IPS-20b (cell line): Measurements from ENCODE around the gene VN1R5.
A peak's percentile ranks its signal among the peaks of the same experiment; 100 is the strongest.
"Not testable (repeated sequence)": the region's sequence is repeated elsewhere in the genome, so short reads cannot be mapped to it uniquely, and the experiment has no call there.

Source experiments
- H3K27ac ChIP-seq: one replicate; pipeline ENCODE4 v1.5.1; 2013; ENCODE audit warnings: low read length
- H3K27me3 ChIP-seq: 2 replicates; pipeline ENCODE4 v1.6.1; 2013; ENCODE audit warnings: mild to moderate bottlenecking, low read length, inconsistent platforms; ENCODE audit not compliant: insufficient read depth
- H3K36me3 ChIP-seq: 2 replicates; pipeline ENCODE4 v1.6.1; 2013; ENCODE audit warnings: low read depth, mild to moderate bottlenecking, inconsistent platforms, low read length, moderate library complexity; ENCODE audit not compliant: insufficient read depth
- H3K4me1 ChIP-seq: 2 replicates; pipeline ENCODE4 v1.6.1; 2013; ENCODE audit warnings: mild to moderate bottlenecking, control low read depth, inconsistent platforms, low read length, moderate library complexity; ENCODE audit not compliant: insufficient read depth
- H3K4me3 ChIP-seq: 2 replicates; pipeline ENCODE4 v1.5.1; 2013; ENCODE audit warnings: mild to moderate bottlenecking, low read length, inconsistent platforms
- H3K9ac ChIP-seq: 2 replicates; pipeline ENCODE4 v1.6.1; 2013; ENCODE audit warnings: low read depth, mild to moderate bottlenecking, inconsistent platforms, low read length, moderate library complexity
- H3K9me3 ChIP-seq: 2 replicates; pipeline ENCODE4 v1.6.1; 2013; ENCODE audit warnings: mild to moderate bottlenecking, low read depth, low read length, inconsistent platforms; ENCODE audit not compliant: insufficient read depth

VN1R5 gene

GRCh38 chr1:247255772-247256171 is at the start of gene VN1R5:
Gene VN1R5, plus strand, starts transcription at chr1:247256072.
- H3K27me3 ChIP-seq, H3K4me3 ChIP-seq, H3K27ac ChIP-seq, H3K9me3 ChIP-seq, H3K36me3 ChIP-seq, H3K4me1 ChIP-seq, H3K9ac ChIP-seq: not testable (repeated sequence)

GRCh38 chr1:247209396-247209795 is 46.5 kb upstream of the VN1R5 start:
- Histone ChIP-seq H3K4me3 (peak overlapping the region; percentile 87), H3K27me3 (no peaks in the 10 kb centered on the region), H3K36me3 (peaks cover 6% of the 10 kb centered on the region; the same call in 1 of the 2 replicates), H3K9me3 (no peaks in the 10 kb centered on the region), H3K4me1 (peaks cover 7% of the 10 kb centered on the region), H3K9ac (peak overlapping the region; percentile 84; the same call in 1 of the 2 replicates), H3K27ac (no peak overlapping the region)

- Histone ChIP-seq H3K9ac (peak overlapping the region; percentile 84; the same call in 1 of the 2 replicates), H3K4me1 (peaks cover 7% of the 10 kb centered on the region), H3K27me3 (no peaks in the 10 kb centered on the region), H3K9me3 (no peaks in the 10 kb centered on the region), H3K4me3 (peak overlapping the region; percentile 87), H3K27ac (no peak overlapping the region), H3K36me3 (peaks cover 6% of the 10 kb centered on the region; the same call in 1 of the 2 replicates)
Observed at GRCh38 chr1:247210062-247210375, 45.9 kb upstream of the VN1R5 start.

- H3K36me3 ChIP-seq, result peaks cover 6% of the 10 kb centered on the region; the same call in 1 of the 2 replicates
- H3K4me3 ChIP-seq, result peak overlapping the region; percentile 87
- H3K27ac ChIP-seq, result no peak overlapping the region
- H3K27me3 ChIP-seq, result no peaks in the 10 kb centered on the region
- H3K9ac ChIP-seq, result peak overlapping the region; percentile 84; the same call in 1 of the 2 replicates
- peaks cover 7% of the 10 kb centered on the region for H3K4me1 ChIP-seq
- no peaks in the 10 kb centered on the region for H3K9me3 ChIP-seq
Observed at GRCh38 chr1:247210376-247211117, 45.3 kb upstream of the VN1R5 start.

GRCh38 chr1:247211339-247211738 is 44.5 kb upstream of the VN1R5 start:
- no peak overlapping the region for H3K4me3 ChIP-seq
- no peak overlapping the region for H3K27ac ChIP-seq
- no peaks in the 10 kb centered on the region for H3K27me3 ChIP-seq
- peaks cover 2% of the 10 kb centered on the region; the same call in 1 of the 2 replicates for H3K36me3 ChIP-seq
- H3K9ac ChIP-seq, result no peak overlapping the region
- H3K4me1 ChIP-seq, result peaks cover 7% of the 10 kb centered on the region
- H3K9me3 ChIP-seq, result no peaks in the 10 kb centered on the region

GRCh38 chr1:247212012-247212411 is 43.9 kb upstream of the VN1R5 start:
- H3K9me3 ChIP-seq, result no peaks in the 10 kb centered on the region
- peaks cover 7% of the 10 kb centered on the region for H3K4me1 ChIP-seq
- H3K36me3 ChIP-seq, result no peaks in the 10 kb centered on the region
- no peak overlapping the region for H3K4me3 ChIP-seq
- H3K27ac ChIP-seq, result no peak overlapping the region
- H3K27me3 ChIP-seq, result no peaks in the 10 kb centered on the region
- no peak overlapping the region for H3K9ac ChIP-seq

DNA sequence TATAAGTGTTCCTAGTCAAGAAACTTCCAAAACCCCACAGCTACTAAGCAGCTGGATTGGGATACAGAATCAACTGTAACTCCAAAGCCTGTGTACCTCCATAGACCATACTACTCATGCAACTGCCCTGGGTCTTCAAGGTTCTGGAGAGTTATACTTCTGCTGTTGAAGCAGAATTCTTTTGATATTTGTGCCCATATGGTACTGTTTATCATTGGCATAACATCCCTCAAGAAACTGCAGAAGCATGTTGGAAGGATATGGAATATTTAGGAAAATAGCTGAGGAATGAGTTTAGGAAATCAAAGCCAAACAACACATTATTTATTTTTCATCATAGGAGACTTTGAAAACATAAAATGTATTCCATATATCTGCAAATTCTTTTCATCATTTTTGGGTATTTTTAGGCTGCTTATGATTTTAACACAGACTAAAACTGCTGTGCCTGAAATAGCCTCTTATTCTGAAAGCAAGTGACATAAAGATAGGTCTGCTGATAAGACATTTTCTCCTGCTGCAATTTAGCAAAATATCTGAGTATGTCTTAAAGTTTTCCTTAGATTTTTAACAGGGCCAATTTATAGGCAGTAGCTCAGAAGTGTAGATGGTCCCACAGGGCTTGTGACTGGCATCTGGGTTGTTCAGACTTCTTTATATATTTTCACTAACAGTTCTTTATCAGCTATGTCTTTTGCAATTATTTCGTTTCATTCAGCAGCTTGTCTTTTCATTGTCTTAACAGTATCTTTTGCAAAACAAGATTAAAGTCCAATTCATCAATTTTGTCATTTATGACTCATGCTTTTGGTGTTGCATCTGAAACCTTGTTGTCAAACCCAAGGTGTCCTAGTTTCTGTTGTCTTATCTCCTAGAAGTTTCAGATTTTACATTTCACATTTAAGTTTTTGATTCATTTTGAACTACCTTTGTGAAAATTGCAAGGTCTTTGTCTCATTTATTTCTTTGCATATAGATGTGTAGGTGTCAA is 43.0 kb upstream of the VN1R5 start:
- Histone ChIP-seq H3K9ac (no peak overlapping the region), H3K27ac (no peak overlapping the region), H3K27me3 (no peaks in the 10 kb centered on the region), H3K9me3 (no peaks in the 10 kb centered on the region), H3K4me3 (no peak overlapping the region), H3K4me1 (peaks cover 7% of the 10 kb centered on the region), H3K36me3 (no peaks in the 10 kb centered on the region)

DNA sequence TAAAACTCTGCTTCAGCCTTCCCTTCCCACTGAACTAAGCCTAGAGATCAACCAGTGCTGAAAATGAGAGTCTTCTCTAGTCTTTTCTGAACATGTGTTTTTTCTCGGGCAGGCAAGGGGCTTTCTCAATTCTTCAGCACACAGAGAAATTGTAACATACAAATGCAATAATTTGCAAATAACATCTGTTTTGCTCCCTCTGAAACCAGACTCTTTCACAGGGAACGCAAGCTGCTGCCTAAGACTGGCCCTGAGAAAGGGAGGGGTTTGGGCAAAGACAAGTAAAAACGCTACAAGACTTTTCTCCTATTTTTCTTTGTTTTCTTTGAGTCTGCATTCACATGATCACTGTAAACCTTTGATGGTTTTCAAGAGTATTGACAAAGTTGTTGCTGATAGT is 39.6 kb upstream of the VN1R5 start:
- no peak overlapping the region for H3K9ac ChIP-seq
- H3K36me3 ChIP-seq, result no peaks in the 10 kb centered on the region
- no peak overlapping the region for H3K4me3 ChIP-seq

DNA sequence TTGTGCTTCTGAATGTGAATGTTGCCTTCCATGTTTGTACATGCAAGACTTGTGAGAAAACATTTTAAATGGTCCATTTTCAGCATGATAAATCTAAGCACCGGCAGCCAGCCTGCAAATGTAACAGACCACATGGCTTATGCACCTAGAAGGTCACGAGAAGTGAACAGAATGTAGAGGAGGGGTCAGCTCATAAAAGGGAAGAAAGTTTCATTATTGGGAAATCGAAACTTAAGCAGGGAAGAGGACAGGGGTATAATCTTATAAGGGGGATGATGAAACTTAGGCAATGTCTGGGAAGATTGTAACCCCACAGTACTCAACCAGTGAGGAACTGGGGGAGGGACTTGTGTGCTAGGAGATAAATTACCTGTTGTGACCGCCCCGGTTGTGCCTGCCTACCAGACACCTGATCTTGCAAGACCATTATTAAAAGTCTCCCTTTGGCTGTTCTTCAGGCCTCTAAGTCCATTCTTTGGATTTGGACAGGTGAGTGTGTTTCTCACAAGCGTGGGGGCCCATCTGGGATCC is 37.7 kb upstream of the VN1R5 start:
- H3K9ac ChIP-seq, result no peak overlapping the region
- no peaks in the 10 kb centered on the region for H3K36me3 ChIP-seq
- no peak overlapping the region for H3K27ac ChIP-seq
- H3K27me3 ChIP-seq, result no peaks in the 10 kb centered on the region
- H3K4me3 ChIP-seq, result no peak overlapping the region
- 0 out of 2 replicates have a peak, but pooled peaks cover 4% of the 10 kb centered on the region for H3K9me3 ChIP-seq
- no peaks in the 10 kb centered on the region for H3K4me1 ChIP-seq

More for the DNA sequence above, 39.6 kb upstream of the VN1R5 start:
- Histone ChIP-seq H3K4me1 (no peaks in the 10 kb centered on the region), H3K27ac (no peak overlapping the region), H3K9me3 (0 out of 2 replicates have a peak, but pooled peaks cover 4% of the 10 kb centered on the region), H3K27me3 (no peaks in the 10 kb centered on the region)

DNA sequence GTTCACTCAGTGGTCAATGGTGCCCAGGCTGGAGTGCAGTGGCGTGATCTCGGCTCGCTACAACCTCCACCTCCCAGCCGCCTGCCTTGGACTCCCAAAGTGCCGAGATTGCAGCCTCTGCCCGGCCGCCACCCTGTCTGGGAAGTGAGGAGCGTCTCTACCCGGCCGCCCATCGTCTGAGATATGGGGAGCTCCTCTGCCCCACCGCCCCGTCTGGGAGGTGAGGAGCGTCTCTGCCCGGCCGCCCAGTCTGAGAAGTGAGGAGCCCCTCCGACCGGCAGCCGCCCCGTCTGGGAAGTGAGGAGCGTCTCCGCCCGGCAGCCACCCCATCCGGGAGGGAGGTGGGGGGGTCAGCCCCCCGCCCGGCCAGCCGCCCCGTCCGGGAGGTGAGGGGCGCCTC is 35.6 kb upstream of the VN1R5 start:
- not testable (repeated sequence) for H3K36me3 ChIP-seq, H3K27me3 ChIP-seq, H3K27ac ChIP-seq, H3K4me1 ChIP-seq, H3K9me3 ChIP-seq, H3K9ac ChIP-seq, H3K4me3 ChIP-seq

GRCh38 chr1:247222840-247223239 is 33.0 kb upstream of the VN1R5 start:
- Histone ChIP-seq H3K27ac (no peak overlapping the region), H3K27me3 (no peaks in the 10 kb centered on the region), H3K4me3 (no peak overlapping the region), H3K9ac (no peak overlapping the region), H3K4me1 (no peaks in the 10 kb centered on the region), H3K9me3 (peaks cover 6% of the 10 kb centered on the region), H3K36me3 (no peaks in the 10 kb centered on the region)
